ENCODE data around the gene EXOC3L1. TPM values are rescaled to one million over a fixed set of nuclear protein-coding genes. Genes with fewer than 3 reads are reported as not detected.
A peak's percentile ranks its signal among the peaks of the same experiment; 100 is the strongest.

EXOC3L1 gene
- total RNA-seq, 1 experiment from 2014 or later: not detected

GRCh38 chr16:67228034-67228785 is 38.3 kb upstream of the EXOC3L1 start:
- intact Hi-C loops (cut with micrococcal nuclease): no loop called here
- H3K4me3 ChIP-seq (ENCODE audit: low read length): peak overlapping the region; percentile 100
- H3K9me2 ChIP-seq (replicated peaks; ENCODE audit: low read length): no peaks in the 10 kb centered on the region
- ChIA-PET POLR2A (ENCODE audit: unreplicated experiment) (no interaction called here), CTCF (interaction anchor here (1.7 kb wide), 1 partner anchor 16 kb away, joined by 5 read pairs; no protein-coding TSS in a partner anchor)
- H2AFZ ChIP-seq (ENCODE audit: low read length): no peak overlapping the region
- H3K4me2 ChIP-seq (ENCODE audit: low read length): peak overlapping the region; percentile 84
- DNase-seq: no peak
- no TSS peak for BruUV-seq (replicated peaks)
- no peaks in the 10 kb centered on the region for H3K27me3 ChIP-seq (ENCODE audit: low read length)
- H3F3A ChIP-seq (ENCODE audit: low read length, unreplicated experiment): no peaks in the 10 kb centered on the region
- no peak overlapping the region for H3K9ac ChIP-seq (ENCODE audit: low read length)
- H3K36me3 ChIP-seq (ENCODE audit: low read depth, low read length): peaks cover 18% of the 10 kb centered on the region; the same call in 1 of the 2 replicates
- no peak for ATAC-seq
- H3K9me3 ChIP-seq (ENCODE audit: low read length): no peaks in the 10 kb centered on the region
- H3K4me1 ChIP-seq (ENCODE audit: insufficient read depth, low read length): peaks cover 12% of the 10 kb centered on the region; the same call in 1 of the 2 replicates
- H3K27ac ChIP-seq (ENCODE audit: low read length): no peak overlapping the region
- H3K79me2 ChIP-seq (ENCODE audit: low read length): peaks cover 19% of the 10 kb centered on the region
- no peaks in the 10 kb centered on the region for H4K20me1 ChIP-seq (ENCODE audit: low read length)
- TF ChIP-seq, protein P1, sequence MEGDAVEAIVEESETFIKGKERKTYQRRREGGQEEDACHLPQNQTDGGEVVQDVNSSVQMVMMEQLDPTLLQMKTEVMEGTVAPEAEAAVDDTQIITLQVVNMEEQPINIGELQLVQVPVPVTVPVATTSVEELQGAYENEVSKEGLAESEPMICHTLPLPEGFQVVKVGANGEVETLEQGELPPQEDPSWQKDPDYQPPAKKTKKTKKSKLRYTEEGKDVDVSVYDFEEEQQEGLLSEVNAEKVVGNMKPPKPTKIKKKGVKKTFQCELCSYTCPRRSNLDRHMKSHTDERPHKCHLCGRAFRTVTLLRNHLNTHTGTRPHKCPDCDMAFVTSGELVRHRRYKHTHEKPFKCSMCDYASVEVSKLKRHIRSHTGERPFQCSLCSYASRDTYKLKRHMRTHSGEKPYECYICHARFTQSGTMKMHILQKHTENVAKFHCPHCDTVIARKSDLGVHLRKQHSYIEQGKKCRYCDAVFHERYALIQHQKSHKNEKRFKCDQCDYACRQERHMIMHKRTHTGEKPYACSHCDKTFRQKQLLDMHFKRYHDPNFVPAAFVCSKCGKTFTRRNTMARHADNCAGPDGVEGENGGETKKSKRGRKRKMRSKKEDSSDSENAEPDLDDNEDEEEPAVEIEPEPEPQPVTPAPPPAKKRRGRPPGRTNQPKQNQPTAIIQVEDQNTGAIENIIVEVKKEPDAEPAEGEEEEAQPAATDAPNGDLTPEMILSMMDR (conservative IDR thresholded peaks at IDR 0.05; ENCODE audit: low read depth, low read length): no peak

- H3K9me3 ChIP-seq (ENCODE audit: low read length): no peaks in the 10 kb centered on the region
- H3K9me2 ChIP-seq (replicated peaks; ENCODE audit: low read length): no peaks in the 10 kb centered on the region
- CTCF ChIA-PET: interaction anchor here (1.3 to 1.7 kb wide), 2 partner anchors 17 to 29 kb away, joined by 5 to 9 read pairs; partner anchors contain the start of gene ELMO3
- no peak for ATAC-seq
- peak overlapping the region; percentile 84 for H3K4me2 ChIP-seq (ENCODE audit: low read length)
- no peaks in the 10 kb centered on the region for H3K27me3 ChIP-seq (ENCODE audit: low read length)
- H3K36me3 ChIP-seq (ENCODE audit: low read depth, low read length): peaks cover 18% of the 10 kb centered on the region; the same call in 1 of the 2 replicates
- TF ChIP-seq EZH2 (IDR thresholded peaks at IDR 0.05; ENCODE audit: low read length, unreplicated experiment) (no peak), EZH2phosphoT487 (IDR thresholded peaks at IDR 0.05; ENCODE audit: borderline replicate concordance, low read length) (no peak)
- TF ChIP-seq, protein P1 (conservative IDR thresholded peaks at IDR 0.05; ENCODE audit: low read depth, low read length): no peak
- H4K20me1 ChIP-seq (ENCODE audit: low read length): no peaks in the 10 kb centered on the region
- no peaks in the 10 kb centered on the region for H3F3A ChIP-seq (ENCODE audit: low read length, unreplicated experiment)
- H3K4me3 ChIP-seq (ENCODE audit: low read length): peak overlapping the region; percentile 100
- peak overlapping the region; percentile 58; the same call in 1 of the 2 replicates for H3K27ac ChIP-seq (ENCODE audit: low read length)
- DNase-seq: no peak
- POLR2A ChIA-PET (ENCODE audit: unreplicated experiment): interaction anchor here (0.6 kb wide), 1 partner anchor 20 kb away, joined by 3 read pairs; no protein-coding TSS in a partner anchor
- BruUV-seq (replicated peaks): no TSS peak
- H3K4me1 ChIP-seq (ENCODE audit: insufficient read depth, low read length): peaks cover 12% of the 10 kb centered on the region; the same call in 1 of the 2 replicates
- H2AFZ ChIP-seq (ENCODE audit: low read length): peak overlapping the region; percentile 88; the same call in 1 of the 2 replicates
- peak overlapping the region; percentile 94 for H3K9ac ChIP-seq (ENCODE audit: low read length)
- intact Hi-C loops (cut with micrococcal nuclease): no loop called here
- peaks cover 19% of the 10 kb centered on the region for H3K79me2 ChIP-seq (ENCODE audit: low read length)
Observed at GRCh38 chr16:67227567-67227921, 37.6 kb upstream of the EXOC3L1 start.
